GM23248 (cell line): ENCODE results near the gene TNFRSF21. TPM values are rescaled to one million over a fixed set of nuclear protein-coding genes. Genes with fewer than 3 reads are reported as not detected.

ENCODE experiments used
- DNase-seq: peaks from one replicate; pipeline ENCODE4 v3.0.0-alpha.2; 2015
- H2AFZ ChIP-seq: fragments of 200-600 bp; sonication (generic); 2 replicates; pipeline ENCODE4 v1.6.1; 2016; ENCODE audit warnings: antibody characterized with exemption
- H3F3A ChIP-seq: fragments of 200-600 bp; sonication (generic); 2 replicates; pipeline ENCODE4 v1.6.1; 2016; ENCODE audit warnings: mild to moderate bottlenecking, antibody characterized with exemption, mixed run types; ENCODE audit not compliant: insufficient read depth
- H3K27ac ChIP-seq: fragments of 200-600 bp; sonication (generic); 2 replicates; pipeline ENCODE4 v1.5.1; 2016; ENCODE audit warnings: mild to moderate bottlenecking
- H3K27me3 ChIP-seq: fragments of 200-600 bp; sonication (generic); replicated peaks from 2 replicates; pipeline ENCODE4 v1.6.1; 2016; ENCODE audit warnings: mild to moderate bottlenecking; ENCODE audit not compliant: insufficient read depth
- H3K36me3 ChIP-seq: fragments of 200-600 bp; sonication (generic); 2 replicates; pipeline ENCODE4 v1.6.1; 2016; ENCODE audit warnings: low read depth, mild to moderate bottlenecking
- H3K4me1 ChIP-seq: fragments of 200-600 bp; sonication (generic); 2 replicates; pipeline ENCODE4 v1.6.1; 2016; ENCODE audit warnings: mild to moderate bottlenecking; ENCODE audit not compliant: insufficient read depth
- H3K4me2 ChIP-seq: fragments of 200-600 bp; sonication (generic); one replicate; pipeline ENCODE4 v1.6.1; 2016; ENCODE audit warnings: mild to moderate bottlenecking; ENCODE audit not compliant: unreplicated experiment
- H3K4me3 ChIP-seq: fragments of 200-600 bp; sonication (generic); 2 replicates; pipeline ENCODE4 v1.5.1; 2016; ENCODE audit warnings: mild to moderate bottlenecking
- H3K79me2 ChIP-seq: fragments of 200-600 bp; sonication (generic); 2 replicates; pipeline ENCODE4 v1.6.1; 2016; ENCODE audit warnings: mild to moderate bottlenecking; ENCODE audit not compliant: insufficient read depth
- H3K9ac ChIP-seq: fragments of 200-600 bp; sonication (generic); 2 replicates; pipeline ENCODE4 v1.6.1; 2016; ENCODE audit warnings: mild to moderate bottlenecking
- H3K9me2 ChIP-seq: fragments of 200-600 bp; sonication (generic); 2 replicates; pipeline ENCODE4 v1.6.1; 2016; ENCODE audit warnings: mixed run types, mild to moderate bottlenecking, moderate library complexity; ENCODE audit not compliant: insufficient read depth
- H3K9me3 ChIP-seq: fragments of 200-600 bp; sonication (generic); one replicate; pipeline ENCODE4 v1.6.1; 2017; ENCODE audit warnings: low read depth
- H4K20me1 ChIP-seq: fragments of 200-600 bp; sonication (generic); 2 replicates; pipeline ENCODE4 v1.6.0; 2016; ENCODE audit not compliant: insufficient read depth
- EZH2 ChIP-seq: fragments of 200-600 bp; sonication (generic); IDR thresholded peaks from 2 replicates; pipeline ENCODE4 v1.6.1; 2018; ENCODE audit warnings: antibody characterized with exemption, mild to moderate bottlenecking; ENCODE audit not compliant: insufficient read depth, poor library complexity, severe bottlenecking
- EZH2phosphoT487 ChIP-seq: fragments of 200-600 bp; sonication (generic); IDR thresholded peaks from 2 replicates; pipeline ENCODE4 v1.6.1; 2018; ENCODE audit warnings: antibody characterized with exemption, moderate library complexity, mild to moderate bottlenecking, low read depth; ENCODE audit not compliant: insufficient read depth
- WGBS, 2 experiments: methylation state at CpG; one replicate each; pipeline ENCODE4 v1.1.6; 2015 to 2017; ENCODE audit warnings: low lambda C conversion rate in 2 of 2, low coverage in 1 of 2; ENCODE audit errors: missing lambda C conversion rate in 2 of 2; 5-methylcytosine and 5-hydroxymethylcytosine counted together
- in situ Hi-C: fragments of 300-500 bp; cut with MboI; formaldehyde crosslinking; loops from 2 replicates; pipeline ENCODE4 v1.15.0; 2020
- polyA plus RNA-seq: library from polyadenylated mRNA; unstranded; fragments of >200 nt; fragmentation: Nextera tagmentation; extraction: Ambion mirVana; gene quantifications from 2 replicates; pipeline ENCODE4 v1.2.1, GENCODE V29; 2016
- total RNA-seq: library from RNA; depleted of rRNA; stranded (reverse); fragments of >200 nt; shearing (Covaris generic); gene quantifications from 2 replicates; pipeline ENCODE4 v1.2.3, GENCODE V29; 2014; rRNA removed

TNFRSF21 gene
- total and polyA plus RNA-seq, 2 experiments from 2014 or later, result 3.9 to 8.4 TPM

DNA sequence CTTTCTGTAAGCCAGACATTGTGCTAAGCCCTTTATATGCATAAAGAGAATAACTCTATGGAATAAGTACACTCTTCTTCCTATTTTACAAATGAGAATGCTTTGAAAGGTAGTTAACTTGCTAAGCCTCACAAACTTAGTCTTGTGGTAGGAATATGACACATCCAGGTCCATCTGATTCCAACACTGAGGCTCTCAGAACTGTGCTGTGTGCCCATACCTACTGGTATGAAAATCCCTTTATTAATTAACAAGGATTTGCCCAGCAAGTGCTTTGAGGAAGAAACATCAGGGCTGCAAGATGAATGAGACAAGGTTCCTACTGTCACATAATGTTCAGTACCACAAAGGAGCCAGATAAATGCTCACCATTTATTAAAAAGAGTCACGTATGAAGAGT lies 122.6 kb downstream of the TNFRSF21 start:
- no peaks in the 10 kb centered on the region for H3K9me3 ChIP-seq
- H3K4me1 ChIP-seq, result peaks cover 26% of the 10 kb centered on the region
- no peaks in the 10 kb centered on the region for H3K27me3 ChIP-seq
- no peaks in the 10 kb centered on the region for H4K20me1 ChIP-seq
- H2AFZ ChIP-seq, result no peak overlapping the region
- no peak overlapping the region for H3K4me2 ChIP-seq
- WGBS, 2 experiments, result 33% methylated on average over 1 of the region's 1 CpG
- no peaks in the 10 kb centered on the region for H3K9me2 ChIP-seq
- H3K27ac ChIP-seq, result no peak overlapping the region
- H3K9ac ChIP-seq, result no peak overlapping the region
- no peaks in the 10 kb centered on the region for H3K36me3 ChIP-seq
- no peaks in the 10 kb centered on the region; the same call in 1 of the 2 replicates for H3F3A ChIP-seq
- in situ Hi-C loops, result no loop called here
- H3K4me3 ChIP-seq, result no peak overlapping the region
- no peak for TF ChIP-seq EZH2
- TF ChIP-seq EZH2phosphoT487, result no peak
- no peak for DNase-seq
- H3K79me2 ChIP-seq, result no peaks in the 10 kb centered on the region

DNA sequence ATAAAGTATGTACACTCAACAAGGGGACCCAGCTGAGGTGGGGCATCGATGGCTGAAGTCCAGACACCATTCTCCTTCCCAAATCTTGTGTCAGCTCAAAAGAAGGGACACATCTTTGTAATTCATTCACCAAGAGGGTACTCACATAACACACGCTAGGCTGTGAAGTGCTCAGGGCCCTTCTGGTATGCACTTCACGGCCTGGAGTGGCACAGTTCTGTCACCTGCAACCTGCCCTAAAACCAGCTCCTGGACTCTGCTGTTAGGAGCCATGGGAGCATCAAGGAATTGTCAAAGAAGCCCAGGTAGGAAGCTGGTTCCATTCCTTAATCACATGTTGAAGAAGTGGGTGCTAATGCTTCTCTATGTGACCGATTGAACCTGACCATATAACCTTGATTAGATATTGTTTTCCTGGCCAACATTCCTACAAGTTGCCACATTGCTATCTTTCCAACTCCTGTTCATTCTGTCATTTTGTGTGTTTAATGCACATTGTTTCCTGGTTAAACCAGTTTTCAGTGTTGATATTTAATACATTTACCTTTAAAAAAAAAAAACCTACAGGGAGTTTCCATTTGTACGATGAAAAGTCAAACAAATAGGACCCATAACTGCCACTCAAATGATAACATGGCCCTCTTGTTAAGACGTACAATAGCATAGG lies 127.3 kb downstream of the TNFRSF21 start:
- no peak overlapping the region for H3K4me3 ChIP-seq
- 24 to 38% methylated on average over 6 of the region's 6 CpGs for WGBS, 2 experiments
- H3K9me2 ChIP-seq, result no peaks in the 10 kb centered on the region
- no peaks in the 10 kb centered on the region for H3K79me2 ChIP-seq
- H3K27ac ChIP-seq, result no peak overlapping the region
- no peak overlapping the region for H2AFZ ChIP-seq
- DNase-seq, result no peak
- H3F3A ChIP-seq, result no peaks in the 10 kb centered on the region; the same call in 1 of the 2 replicates
- H3K4me2 ChIP-seq, result no peak overlapping the region
- H3K4me1 ChIP-seq, result peaks cover 11% of the 10 kb centered on the region
- H3K9ac ChIP-seq, result no peak overlapping the region
- H4K20me1 ChIP-seq, result no peaks in the 10 kb centered on the region
- in situ Hi-C loops, result no loop called here
- no peaks in the 10 kb centered on the region for H3K27me3 ChIP-seq
- no peaks in the 10 kb centered on the region for H3K36me3 ChIP-seq
- no peaks in the 10 kb centered on the region for H3K9me3 ChIP-seq
- no peak for TF ChIP-seq EZH2
- no peak for TF ChIP-seq EZH2phosphoT487

DNA sequence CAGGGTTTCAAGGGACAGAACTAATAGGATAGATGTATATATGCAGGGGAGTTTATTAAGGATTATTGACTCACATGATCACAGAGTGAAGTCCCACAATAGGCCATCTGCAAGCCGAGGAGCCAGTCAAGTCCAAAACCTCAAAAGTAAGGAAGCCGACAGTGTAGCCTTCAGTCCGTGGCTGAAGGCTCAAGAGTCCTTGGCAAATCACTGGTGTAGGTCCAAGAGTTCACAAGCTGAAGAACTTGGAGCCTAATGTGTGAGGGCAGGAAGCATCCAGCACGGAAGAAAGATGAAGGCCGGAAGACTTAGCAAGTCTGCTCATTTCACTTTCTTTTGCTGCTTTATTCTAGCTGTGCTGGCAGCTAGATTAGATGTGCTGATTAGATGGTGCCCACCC lies 128.0 kb downstream of the TNFRSF21 start:
- Histone ChIP-seq H3K27me3 (no peaks in the 10 kb centered on the region), H3K9me3 (no peaks in the 10 kb centered on the region), H3K9ac (no peak overlapping the region), H3K79me2 (no peaks in the 10 kb centered on the region), H2AFZ (no peak overlapping the region), H4K20me1 (no peaks in the 10 kb centered on the region), H3K4me3 (no peak overlapping the region), H3K9me2 (no peaks in the 10 kb centered on the region), H3K4me1 (0 out of 2 replicates have a peak, but pooled peaks cover 4% of the 10 kb centered on the region), H3K27ac (no peak overlapping the region), H3F3A (no peaks in the 10 kb centered on the region), H3K36me3 (no peaks in the 10 kb centered on the region), H3K4me2 (no peak overlapping the region)
- in situ Hi-C loops, result no loop called here
- WGBS, 2 experiments, result 42 to 49% methylated on average over 5 of the region's 5 CpGs
- TF ChIP-seq EZH2 (no peak), EZH2phosphoT487 (no peak)
- DNase-seq, result no peak

Other genes starting within 250 kb of the TNFRSF21 start
- 17.8 and 22.8 TPM in 2 replicates for gene CD2AP, start 167.9 kb upstream of the TNFRSF21 start, total RNA-seq
- 12.3 and 13.2 TPM in 2 replicates for gene CD2AP, start 167.9 kb upstream of the TNFRSF21 start, polyA plus RNA-seq